IMR-90 (cell line): ENCODE measurements around the gene PARD6G. TPM values are rescaled to one million over a fixed set of nuclear protein-coding genes. Genes with fewer than 3 reads are reported as not detected.
A peak's percentile ranks its signal among the peaks of the same experiment; 100 is the strongest.

Experiments used
- ATAC-seq: fragments of 200-7000 bp; cut with Tn5 transposase; 2 replicates; pipeline ENCODE4 v1.9.1; 2020; ENCODE audit warnings: low read depth, mild to moderate bottlenecking, moderate library complexity
- BruUV-seq: library from RNA; stranded (reverse); fragments of 400-500 nt; replicated peaks from 2 replicates; lab custom pipeline; 2021; lab: Mats Ljungman, UMichigan
- CTCF ChIA-PET: fragments of 300-600 bp; formaldehyde crosslinking; extraction: SDS; loops from one replicate; lab custom pipeline; 2021; ENCODE audit warnings: antibody characterized with exemption; lab: Yijun Ruan, JAX
- POLR2A ChIA-PET: fragments of 300-600 bp; sonication (Branson Sonifier 250); formaldehyde crosslinking; loops from one replicate; lab custom pipeline; 2022; ENCODE audit warnings: antibody characterized with exemption; ENCODE audit not compliant: unreplicated experiment; lab: Charles Lee
- DNase-seq: peaks from one replicate; pipeline ENCODE4 v3.0.0; 2013
- H2AFZ ChIP-seq: replicated peaks from 2 replicates; pipeline ENCODE3; 2013; ENCODE audit warnings: low read length, mild to moderate bottlenecking; ENCODE audit not compliant: poor library complexity
- H2AK5ac ChIP-seq: 2 replicates; pipeline ENCODE4 v1.6.1; 2013; ENCODE audit warnings: low read depth, low read length, inconsistent platforms
- H2AK9ac ChIP-seq: replicated peaks from 2 replicates; pipeline ENCODE3; 2013; ENCODE audit warnings: mild to moderate bottlenecking, low read depth, low read length, moderate library complexity; ENCODE audit not compliant: poor library complexity
- H2BK120ac ChIP-seq: 2 replicates; pipeline ENCODE4 v1.6.1; 2013; ENCODE audit warnings: low read depth, low read length, inconsistent platforms
- H2BK15ac ChIP-seq: 3 replicates; pipeline ENCODE4 v1.6.1; 2013; ENCODE audit warnings: low read depth, low read length, inconsistent platforms
- H2BK20ac ChIP-seq: 2 replicates; pipeline ENCODE4 v1.6.1; 2013; ENCODE audit warnings: low read depth, mild to moderate bottlenecking, inconsistent platforms, low read length, moderate library complexity
- H2BK5ac ChIP-seq: 2 replicates; pipeline ENCODE4 v1.6.1; 2013; ENCODE audit warnings: mild to moderate bottlenecking, low read depth, low read length, inconsistent platforms; ENCODE audit not compliant: poor library complexity, severe bottlenecking
- H3K14ac ChIP-seq: replicated peaks from 2 replicates; pipeline ENCODE4 v1.6.1; 2013; ENCODE audit warnings: low read depth, low read length, inconsistent platforms
- H3K18ac ChIP-seq: 2 replicates; pipeline ENCODE4 v1.6.1; 2013; ENCODE audit warnings: low read depth, low read length, control low read depth
- H3K23ac ChIP-seq: 2 replicates; pipeline ENCODE4 v1.6.1; 2013; ENCODE audit warnings: low read depth, low read length, inconsistent platforms
- H3K27ac ChIP-seq: 2 replicates; pipeline ENCODE4 v1.5.1; 2013; ENCODE audit warnings: mild to moderate bottlenecking, control low read depth, low read length; ENCODE audit not compliant: insufficient read depth
- H3K27me3 ChIP-seq: 2 replicates; pipeline ENCODE4 v1.6.1; 2013; ENCODE audit warnings: low read length; ENCODE audit not compliant: control insufficient read depth, insufficient read depth
- H3K36me3 ChIP-seq: 2 replicates; pipeline ENCODE4 v1.6.1; 2013; ENCODE audit warnings: low read length, mixed read lengths; ENCODE audit not compliant: control insufficient read depth, insufficient read depth
- H3K4ac ChIP-seq: 2 replicates; pipeline ENCODE4 v1.6.1; 2013; ENCODE audit warnings: low read depth, low read length, inconsistent platforms
- H3K4me1 ChIP-seq: 2 replicates; pipeline ENCODE4 v1.6.1; 2013; ENCODE audit warnings: low read length, mixed read lengths; ENCODE audit not compliant: control insufficient read depth, insufficient read depth
- H3K4me2 ChIP-seq: 2 replicates; pipeline ENCODE4 v1.6.1; 2013; ENCODE audit warnings: low read depth, mild to moderate bottlenecking, control low read depth, low read length, moderate library complexity
- H3K4me3 ChIP-seq: 2 replicates; pipeline ENCODE4 v1.5.1; 2013; ENCODE audit warnings: low read depth, mild to moderate bottlenecking, control low read depth, low read length, moderate library complexity; ENCODE audit not compliant: insufficient read depth
- H3K56ac ChIP-seq: 2 replicates; pipeline ENCODE4 v1.6.1; 2013; ENCODE audit warnings: low read length, inconsistent platforms; ENCODE audit not compliant: insufficient read depth; ENCODE audit errors: extremely low read depth
- H3K79me1 ChIP-seq, 2 experiments: 2 replicates each; pipeline ENCODE4 v1.6.1; 2013; ENCODE audit warnings: low read length in 2 of 2, inconsistent platforms in 1 of 2, low read depth in 1 of 2
- H3K9ac ChIP-seq: 2 replicates; pipeline ENCODE4 v1.6.1; 2013; ENCODE audit warnings: low read depth, low read length, control low read depth
- H3K9me1 ChIP-seq: 2 replicates; pipeline ENCODE4 v1.6.1; 2013; ENCODE audit warnings: low read length, inconsistent platforms; ENCODE audit not compliant: insufficient read depth
- H3K9me3 ChIP-seq: 2 replicates; pipeline ENCODE4 v1.6.1; 2013; ENCODE audit warnings: low read length; ENCODE audit not compliant: control insufficient read depth, insufficient read depth
- H4K20me1 ChIP-seq: 2 replicates; pipeline ENCODE4 v1.6.1; 2013; ENCODE audit warnings: low read length, inconsistent platforms; ENCODE audit not compliant: insufficient read depth
- H4K5ac ChIP-seq: 2 replicates; pipeline ENCODE4 v1.6.1; 2013; ENCODE audit warnings: mild to moderate bottlenecking, low read depth, low read length, control low read depth
- H4K8ac ChIP-seq, 2 experiments: 2 replicates each; pipeline ENCODE4 v1.6.1; 2013; ENCODE audit warnings: low read depth in 2 of 2, low read length in 2 of 2, control low read depth in 1 of 2, inconsistent platforms in 1 of 2
- H4K91ac ChIP-seq: 2 replicates; pipeline ENCODE4 v1.6.1; 2013; ENCODE audit warnings: low read depth, low read length, inconsistent platforms; ENCODE audit not compliant: insufficient read depth
- BHLHE40 ChIP-seq: fragments of 150-350 bp; IDR thresholded peaks from 2 replicates; pipeline ENCODE4 v1.6.1; 2016; ENCODE audit warnings: mild to moderate bottlenecking, low read depth, low read length
- CHD1 ChIP-seq: IDR thresholded peaks from 2 replicates; pipeline ENCODE4 v1.6.1; 2012; ENCODE audit warnings: low read depth, low read length, improper control_type of control experiment
- FOS ChIP-seq: fragments of 150-350 bp; IDR thresholded peaks from 2 replicates; pipeline ENCODE4 v1.6.1; 2016; ENCODE audit warnings: low read depth, low read length
- MAZ ChIP-seq: IDR thresholded peaks from 2 replicates; pipeline ENCODE4 v1.6.1; 2012; ENCODE audit warnings: low read depth, mild to moderate bottlenecking, low read length, improper control_type of control experiment, moderate library complexity, borderline replicate concordance
- POLR2A ChIP-seq: IDR thresholded peaks from 2 replicates; pipeline ENCODE4 v1.6.1; 2012; ENCODE audit warnings: mild to moderate bottlenecking, low read depth, low read length
- RCOR1 ChIP-seq: IDR thresholded peaks from 2 replicates; pipeline ENCODE4 v1.6.1; 2012; ENCODE audit warnings: mild to moderate bottlenecking, low read length, improper control_type of control experiment; ENCODE audit not compliant: insufficient replicate concordance
- SMC3 ChIP-seq: fragments of 150-350 bp; IDR thresholded peaks from 2 replicates; pipeline ENCODE4 v1.6.1; 2016; ENCODE audit warnings: low read depth, mild to moderate bottlenecking, antibody characterized with exemption, low read length, moderate library complexity
- whole genome bisulfite sequencing, 2 experiments: methylation state at CpG; one replicate each; pipeline versions ENCODE4 v1.1.5 to v1.1.7; 2013; ENCODE audit warnings: missing lambda C conversion rate in 2 of 2; ENCODE audit not compliant: insufficient read length in 1 of 2; ENCODE audit errors: extremely low coverage in 2 of 2; 5-methylcytosine and 5-hydroxymethylcytosine counted together
- dilution Hi-C: fragments of 300-500 bp; cut with HindIII; formaldehyde crosslinking; loops from one replicate; pipeline ENCODE4 v1.14.3; 2018; ENCODE audit warnings: low sequenced_read_pairs; ENCODE audit not compliant: unreplicated experiment
- in situ Hi-C: fragments of 300-500 bp; cut with MboI; formaldehyde crosslinking; loops from 3 replicates; pipeline ENCODE4 v1.14.3; 2019; ENCODE audit warnings: low sequenced_read_pairs, inconsistent platforms, mixed read lengths
- intact Hi-C: fragments of 100-400 bp; cut with micrococcal nuclease; formaldehyde crosslinking; loops from 2 replicates; pipeline ENCODE4 v1.10.0; 2022
- polyA plus RNA-seq, 3 experiments: library from polyadenylated mRNA; depleted of rRNA; stranded (reverse); fragments of >200 nt; gene quantifications; 2 replicates each; pipeline ENCODE4 v1.2.3, GENCODE V29; 2012; ENCODE audit warnings: low replicate concordance in 1 of 3
- total RNA-seq: library from RNA; depleted of rRNA; stranded (reverse); fragments of >200 nt; gene quantifications from 2 replicates; pipeline ENCODE4 v1.2.3, GENCODE V29; 2012
- TF ChIP-seq, protein P1 (sequence below): fragments of 150-350 bp; IDR thresholded peaks from 2 replicates; pipeline ENCODE4 v1.6.1; 2016; ENCODE audit warnings: low read depth, mild to moderate bottlenecking, low read length, moderate library complexity, borderline replicate concordance

PARD6G gene
- total and polyA plus RNA-seq, 2 of the 4 experiments (the other 2 are of a cell fraction) = 2.5 to 4.6 TPM

- no peak for TF ChIP-seq FOS
These were observed 1.4 kb downstream of the PARD6G start (continued) for GRCh38 chr18:80245781-80246444.

DNA sequence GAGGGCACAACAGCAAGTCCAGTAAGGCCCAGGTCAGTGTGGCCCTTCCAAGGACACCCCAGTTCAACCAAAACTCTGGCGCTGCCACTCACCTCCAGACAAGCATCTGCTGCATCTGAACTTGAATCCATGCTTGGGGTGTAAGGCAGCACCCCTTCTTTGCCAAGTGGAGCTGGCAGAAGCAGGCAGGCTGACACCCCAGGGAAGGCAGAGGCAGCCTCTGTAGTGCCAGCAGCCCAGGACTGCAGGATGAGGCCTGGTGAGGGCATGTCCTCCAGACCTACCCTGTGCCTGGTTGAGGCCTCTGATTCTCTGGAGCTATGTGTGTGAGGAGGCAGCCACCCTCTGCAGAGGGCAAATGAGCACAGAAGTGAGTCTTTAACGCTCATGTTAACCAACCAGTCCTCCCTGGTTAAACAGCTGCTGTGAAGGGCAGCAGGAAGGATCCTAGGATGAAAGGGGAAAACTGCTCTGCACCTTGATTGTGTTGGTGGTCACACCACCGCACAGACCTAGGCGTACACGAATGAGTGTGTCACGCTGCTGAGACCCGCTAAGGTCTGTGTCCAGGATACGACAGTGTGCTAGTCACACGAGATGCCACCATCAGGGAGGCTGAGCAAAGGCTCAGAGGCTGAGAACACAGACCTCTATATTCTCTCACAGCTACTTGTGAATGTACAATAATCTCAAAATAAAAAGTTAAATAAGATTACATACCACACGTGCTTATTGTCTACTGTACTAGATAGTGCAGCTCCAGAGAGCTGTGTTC is 2.2 kb downstream of the PARD6G start:
- Histone ChIP-seq H3K4me2 (no peak overlapping the region; the same call in 1 of the 2 replicates), H2AFZ (no peak overlapping the region), H3K9me3 (no peaks in the 10 kb centered on the region), H3K36me3 (no peaks in the 10 kb centered on the region), H3K9me1 (no peaks in the 10 kb centered on the region; the same call in 1 of the 2 replicates), H2BK15ac (no peak overlapping the region), H2BK5ac (no peak overlapping the region), H2BK20ac (no peak overlapping the region), H3K4ac (no peak overlapping the region), H3K23ac (no peak overlapping the region; the same call in 1 of the 2 replicates), H4K5ac (no peak overlapping the region), H3K79me1 (peaks cover 0 to 39% of the 10 kb centered on the region in 2 experiments; a peak in 1 of 4 replicates), H4K8ac (no peak overlapping the region), H3K27me3 (no peaks in the 10 kb centered on the region), H4K91ac (no peak overlapping the region), H3K14ac (no peak overlapping the region), H2AK9ac (peak overlapping the region; percentile 18), H3K4me3 (no peak overlapping the region), H3K4me1 (peaks cover 2% of the 10 kb centered on the region; the same call in 1 of the 2 replicates), H3K27ac (no peak overlapping the region), H3K9ac (no peak overlapping the region), H2BK120ac (no peak overlapping the region), H4K20me1 (peaks cover 6% of the 10 kb centered on the region; the same call in 1 of the 2 replicates), H3K18ac (no peak overlapping the region), H3K56ac (no peak overlapping the region), H2AK5ac (no peak overlapping the region)
- BruUV-seq = no TSS peak
- in situ Hi-C loops (no loop called here), intact Hi-C loops (no loop called here), dilution Hi-C loops (no loop called here)
- WGBS, 2 experiments = 99% methylated on average over 8 of the region's 10 CpGs; no CpG with 5 or more reads in 1 of the 2 experiments
- ChIA-PET CTCF (interaction anchor here (0.8 to 1.5 kb wide), 3 partner anchors 34 to 86 kb away, joined by 3 to 4 read pairs (median 3); no protein-coding TSS in a partner anchor), POLR2A (no interaction called here)
- DNase-seq (no peak), ATAC-seq (no peak)
- TF ChIP-seq, protein P1, sequence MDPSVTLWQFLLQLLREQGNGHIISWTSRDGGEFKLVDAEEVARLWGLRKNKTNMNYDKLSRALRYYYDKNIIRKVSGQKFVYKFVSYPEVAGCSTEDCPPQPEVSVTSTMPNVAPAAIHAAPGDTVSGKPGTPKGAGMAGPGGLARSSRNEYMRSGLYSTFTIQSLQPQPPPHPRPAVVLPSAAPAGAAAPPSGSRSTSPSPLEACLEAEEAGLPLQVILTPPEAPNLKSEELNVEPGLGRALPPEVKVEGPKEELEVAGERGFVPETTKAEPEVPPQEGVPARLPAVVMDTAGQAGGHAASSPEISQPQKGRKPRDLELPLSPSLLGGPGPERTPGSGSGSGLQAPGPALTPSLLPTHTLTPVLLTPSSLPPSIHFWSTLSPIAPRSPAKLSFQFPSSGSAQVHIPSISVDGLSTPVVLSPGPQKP = no peak
- TF ChIP-seq CHD1 = no peak
- no peak for TF ChIP-seq RCOR1
- TF ChIP-seq SMC3 = no peak
- TF ChIP-seq POLR2A = no peak
- TF ChIP-seq BHLHE40 = no peak
- no peak for TF ChIP-seq FOS
- TF ChIP-seq MAZ = no peak
